HCT116 (cell line): ENCODE results near the gene TM7SF2. TPM values are rescaled to one million over a fixed set of nuclear protein-coding genes. Genes with fewer than 3 reads are reported as not detected.

ENCODE experiments used
- ATAC-seq: fragments of 200-7000 bp; cut with Tn5 transposase; 2 replicates; pipeline ENCODE4 v1.9.1; 2020; ENCODE audit warnings: mild to moderate bottlenecking, moderate library complexity
- BruUV-seq: library from RNA; stranded (reverse); fragments of 400-500 nt; replicated peaks from 2 replicates; lab custom pipeline; 2021; lab: Mats Ljungman, UMichigan
- CTCF ChIA-PET: fragments of 300-600 bp; sonication (Branson Sonifier 250); formaldehyde crosslinking; loops from one replicate; lab custom pipeline; 2021; ENCODE audit warnings: antibody characterized with exemption; lab: Charles Lee
- POLR2A ChIA-PET: fragments of 300-600, 350-600 bp; sonication (Branson Sonifier 250); formaldehyde crosslinking; loops from one replicate; lab custom pipeline; 2021; ENCODE audit warnings: antibody characterized with exemption; lab: Charles Lee
- RAD21 ChIA-PET, 2 experiments: fragments of 300-600 bp; sonication (Branson Sonifier 250); formaldehyde crosslinking; loops; one replicate each; lab custom pipeline; 2023; ENCODE audit warnings: low total read pairs in 2 of 2; ENCODE audit not compliant: uncharacterized antibody in 2 of 2, unreplicated experiment in 2 of 2, low non-redundant PET in 1 of 2; lab: Charles Lee
- DNase-seq: peaks from one replicate; pipeline ENCODE4 v3.0.0-alpha.2; 2010; ENCODE audit warnings: low read depth, low spot score
- H2AFZ ChIP-seq: fragments of 200-600 bp; shearing (Covaris generic), sonication (generic); 2 replicates; pipeline ENCODE4 v1.6.1; 2017; ENCODE audit warnings: low read depth, mixed run types, mixed read lengths, antibody characterized with exemption, low read length; ENCODE audit not compliant: poor library complexity, severe bottlenecking
- H3K27ac ChIP-seq: 2 replicates; pipeline ENCODE4 v1.5.1; 2012; ENCODE audit warnings: low read depth, low read length
- H3K27me3 ChIP-seq: fragments of 200-600 bp; sonication (generic); 2 replicates; pipeline ENCODE4 v1.6.1; 2016; ENCODE audit warnings: mixed run types, low read length, mixed read lengths; ENCODE audit not compliant: insufficient read depth
- H3K36me3 ChIP-seq, 2 experiments: fragments of 200-500 bp in 1 of 2; fragments of 200-600 bp in 1 of 2; sonication (Bioruptor generic) in 1 of 2; sonication (generic) in 1 of 2; 2 replicates each; pipeline versions ENCODE4 v1.5.1 to v1.6.1; 2014 to 2016; ENCODE audit warnings: low read length in 2 of 2, inconsistent platforms in 1 of 2, mixed read lengths in 1 of 2, mixed run types in 1 of 2; ENCODE audit not compliant: insufficient read depth in 2 of 2, control insufficient read depth in 1 of 2
- H3K4me1 ChIP-seq, 2 experiments: fragments of 200-600 bp in 1 of 2; sonication (generic) in 1 of 2; 2 replicates each; pipeline versions ENCODE4 v1.5.1 to v1.6.1; 2012 to 2017; ENCODE audit warnings: low read length in 2 of 2, inconsistent platforms in 1 of 2, mild to moderate bottlenecking in 1 of 2, mixed read lengths in 1 of 2, mixed run types in 1 of 2, moderate library complexity in 1 of 2; ENCODE audit not compliant: insufficient read depth in 2 of 2, control insufficient read depth in 1 of 2
- H3K4me2 ChIP-seq: fragments of 200-600 bp; sonication (generic); 2 replicates; pipeline ENCODE4 v1.6.1; 2017; ENCODE audit warnings: mixed run types, low read length, mixed read lengths
- H3K4me3 ChIP-seq, 2 experiments: fragments of 200-600 bp in 1 of 2; sonication (generic) in 1 of 2; replicated peaks in 1 of 2; 2 replicates each; pipeline ENCODE4 v1.5.1; 2011 to 2016; ENCODE audit warnings: low read length in 2 of 2, control low read depth in 1 of 2, low read depth in 1 of 2, mild to moderate bottlenecking in 1 of 2, mixed read lengths in 1 of 2, mixed run types in 1 of 2
- H3K79me2 ChIP-seq: fragments of 200-600 bp; sonication (generic); 2 replicates; pipeline ENCODE4 v1.6.1; 2017; ENCODE audit warnings: mild to moderate bottlenecking, mixed run types, low read length, moderate library complexity, mixed read lengths; ENCODE audit not compliant: insufficient read depth
- H3K9ac ChIP-seq: fragments of 200-600 bp; sonication (generic); 2 replicates; pipeline ENCODE4 v1.6.1; 2016; ENCODE audit warnings: low read length, mixed read lengths
- H3K9me2 ChIP-seq: fragments of 200-600 bp; sonication (generic), shearing (Covaris generic); 2 replicates; pipeline ENCODE4 v1.6.1; 2017; ENCODE audit warnings: mixed run types, mild to moderate bottlenecking, moderate library complexity; ENCODE audit not compliant: insufficient read depth
- H3K9me3 ChIP-seq, 2 experiments: fragments of 200-500 bp in 1 of 2; fragments of 200-600 bp in 1 of 2; sonication (Bioruptor generic) in 1 of 2; sonication (generic) in 1 of 2; 2 replicates each; pipeline ENCODE4 v1.6.1; 2014 to 2017; ENCODE audit warnings: low read length in 2 of 2, mixed read lengths in 2 of 2, inconsistent platforms in 1 of 2, low read depth in 1 of 2, mild to moderate bottlenecking in 1 of 2, mixed run types in 1 of 2, moderate library complexity in 1 of 2; ENCODE audit not compliant: control insufficient read depth in 1 of 2, insufficient read depth in 1 of 2
- H4K20me1 ChIP-seq: fragments of 200-600 bp; sonication (generic), shearing (Covaris generic); 2 replicates; pipeline ENCODE4 v1.6.1; 2017; ENCODE audit warnings: mixed run types, mild to moderate bottlenecking, moderate library complexity; ENCODE audit not compliant: insufficient read depth
- ATF3 ChIP-seq: IDR thresholded peaks from 2 replicates; pipeline ENCODE4 v1.6.1; 2012
- CBX3 ChIP-seq: IDR thresholded peaks from 2 replicates; pipeline ENCODE4 v1.6.1; 2012; ENCODE audit warnings: low read depth
- CEBPB ChIP-seq: IDR thresholded peaks from 2 replicates; pipeline ENCODE4 v1.6.1; 2012; ENCODE audit warnings: low read depth
- EGR1 ChIP-seq: IDR thresholded peaks from 2 replicates; pipeline ENCODE4 v1.6.1; 2012; ENCODE audit warnings: low read depth
- ELF1 ChIP-seq: IDR thresholded peaks from 2 replicates; pipeline ENCODE4 v1.6.1; 2012; ENCODE audit warnings: low read depth, borderline replicate concordance
- EZH2 ChIP-seq: fragments of 200-600 bp; sonication (generic); IDR thresholded peaks from 2 replicates; pipeline ENCODE4 v1.6.1; 2017; ENCODE audit warnings: antibody characterized with exemption, mixed run types
- EZH2phosphoT487 ChIP-seq: fragments of 200-600 bp; IDR thresholded peaks from 2 replicates; pipeline ENCODE4 v1.6.1; 2018; ENCODE audit warnings: antibody characterized with exemption, borderline replicate concordance
- JUND ChIP-seq: IDR thresholded peaks from 2 replicates; pipeline ENCODE4 v1.6.1; 2012
- POLR2A ChIP-seq: IDR thresholded peaks from 2 replicates; pipeline ENCODE4 v1.7.0; 2011; ENCODE audit warnings: borderline replicate concordance; ENCODE audit not compliant: insufficient read depth, insufficient read length; ENCODE audit errors: extremely low read depth
- POLR2AphosphoS5 ChIP-seq: IDR thresholded peaks from 2 replicates; pipeline ENCODE4 v1.6.1; 2011; ENCODE audit warnings: mild to moderate bottlenecking, low read depth, low read length, moderate library complexity
- RAD21 ChIP-seq: IDR thresholded peaks from 2 replicates; pipeline ENCODE4 v1.6.1; 2012; ENCODE audit warnings: low read depth, mild to moderate bottlenecking
- REST ChIP-seq: IDR thresholded peaks from 2 replicates; pipeline ENCODE4 v1.6.1; 2012; ENCODE audit warnings: low read depth
- SRF ChIP-seq: IDR thresholded peaks from 2 replicates; pipeline ENCODE4 v1.6.1; 2012; ENCODE audit warnings: low read depth
- TCF7L2 ChIP-seq: IDR thresholded peaks from 2 replicates; pipeline ENCODE4 v1.7.0; 2011; ENCODE audit warnings: borderline replicate concordance, inconsistent platforms; ENCODE audit not compliant: insufficient read depth, insufficient read length; ENCODE audit errors: extremely low read depth
- YY1 ChIP-seq: IDR thresholded peaks from 2 replicates; pipeline ENCODE4 v1.6.1; 2011; ENCODE audit warnings: low read length, low read depth, moderate library complexity, mild to moderate bottlenecking; ENCODE audit not compliant: insufficient replicate concordance; ENCODE audit errors: extremely low read depth
- ZBTB33 ChIP-seq: IDR thresholded peaks from 2 replicates; pipeline ENCODE4 v1.6.1; 2011; ENCODE audit warnings: mild to moderate bottlenecking, low read length, moderate library complexity; ENCODE audit not compliant: insufficient replicate concordance; ENCODE audit errors: extremely low read depth
- ZFX ChIP-seq: fragments of 450-650 bp; IDR thresholded peaks from 2 replicates; pipeline ENCODE4 v1.6.1; 2017
- intact Hi-C: fragments of 100-400 bp; cut with micrococcal nuclease; formaldehyde crosslinking; loops from 2 replicates; pipeline ENCODE4 v1.10.0; 2022
- total RNA-seq: library from RNA; stranded (reverse); gene quantifications from one replicate; pipeline ENCODE4 v1.2.1, GENCODE V29; 2021; ENCODE audit not compliant: unreplicated experiment

The TM7SF2 gene
- total RNA-seq, 1 experiment from 2014 or later: 52.9 TPM

- intact Hi-C loops: no loop called here
- peaks cover 22% of the 10 kb centered on the region for H3K79me2 ChIP-seq
- peaks cover 7 to 16% of the 10 kb centered on the region in 2 experiments; a peak in 3 of 4 replicates for H3K4me1 ChIP-seq
- H3K4me2 ChIP-seq: no peak overlapping the region
- H4K20me1 ChIP-seq: no peaks in the 10 kb centered on the region
- no peak for TF ChIP-seq EZH2phosphoT487
- TF ChIP-seq CBX3: no peak
- no peak for TF ChIP-seq RAD21
- TF ChIP-seq POLR2A: no peak
- TF ChIP-seq YY1: no peak
- no peak for TF ChIP-seq POLR2AphosphoS5
- TF ChIP-seq ZBTB33: no peak
- TF ChIP-seq REST: no peak
- TF ChIP-seq ZFX: no peak
- no peak for TF ChIP-seq EZH2
- no peak for TF ChIP-seq SRF
- no peak for TF ChIP-seq EGR1
- no peak for TF ChIP-seq JUND
- TF ChIP-seq ATF3: no peak
- no peak for TF ChIP-seq TCF7L2
- no peak for TF ChIP-seq CEBPB
- TF ChIP-seq ELF1: no peak
- H3K9ac ChIP-seq: no peak overlapping the region
- H3K36me3 ChIP-seq: peaks cover 0 to 18% of the 10 kb centered on the region in 2 experiments; a peak in 1 of 4 replicates
- H3K27ac ChIP-seq: no peak overlapping the region
- H2AFZ ChIP-seq: no peak overlapping the region
- H3K4me3 ChIP-seq: no peak overlapping the region
- no peak for DNase-seq
- no peaks in the 10 kb centered on the region for H3K9me3 ChIP-seq
- ChIA-PET RAD21 (no interaction called here), POLR2A (no interaction called here), CTCF (no interaction called here)
- no peaks in the 10 kb centered on the region for H3K9me2 ChIP-seq
- no TSS peak for BruUV-seq
- ATAC-seq: no peak
- H3K27me3 ChIP-seq: no peaks in the 10 kb centered on the region
Measured at GRCh38 chr11:65087216-65087615, 24.5 kb upstream of the TM7SF2 start.
